C4-2B (cell line): Measurements from ENCODE around the gene CNTN4.

Experiments used
- H3K27ac ChIP-seq: fragments of 450-650 bp; 2 replicates; pipeline ENCODE4 v1.5.1; 2017
- CTCF ChIP-seq: fragments of 450-650 bp; conservative IDR thresholded peaks from 2 replicates; pipeline ENCODE4 v1.5.1; 2017; ENCODE audit warnings: mild to moderate bottlenecking
- ZFX ChIP-seq: fragments of 450-650 bp; IDR thresholded peaks from 2 replicates; pipeline ENCODE4 v1.6.1; 2017

The CNTN4 gene

DNA sequence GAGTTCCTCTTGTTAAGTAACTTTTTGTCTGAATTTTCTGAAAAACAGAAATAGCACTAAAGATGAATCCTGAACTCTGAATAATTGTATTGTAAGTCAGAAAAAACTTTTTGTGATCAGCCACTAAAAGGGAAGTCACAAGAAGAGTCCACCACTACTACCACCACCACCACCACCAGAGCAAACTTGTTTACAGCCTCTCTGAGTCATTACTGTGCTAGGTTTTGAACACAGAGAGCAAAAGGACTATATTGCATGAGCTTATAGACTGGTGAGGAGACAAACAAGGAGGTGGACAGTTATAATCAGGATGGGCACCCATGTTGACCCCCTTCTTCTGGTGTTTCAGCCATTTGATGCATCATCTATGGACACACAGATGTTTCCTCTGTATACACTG, 869.8 kb downstream of the CNTN4 start:
- TF ChIP-seq ZFX = no peak
- TF ChIP-seq CTCF = no peak
- no peak overlapping the region for H3K27ac ChIP-seq

GRCh38 chr3:2976212-2976611, 877.5 kb downstream of the CNTN4 start:
- H3K27ac ChIP-seq = no peak overlapping the region
- no peak for TF ChIP-seq CTCF

DNA sequence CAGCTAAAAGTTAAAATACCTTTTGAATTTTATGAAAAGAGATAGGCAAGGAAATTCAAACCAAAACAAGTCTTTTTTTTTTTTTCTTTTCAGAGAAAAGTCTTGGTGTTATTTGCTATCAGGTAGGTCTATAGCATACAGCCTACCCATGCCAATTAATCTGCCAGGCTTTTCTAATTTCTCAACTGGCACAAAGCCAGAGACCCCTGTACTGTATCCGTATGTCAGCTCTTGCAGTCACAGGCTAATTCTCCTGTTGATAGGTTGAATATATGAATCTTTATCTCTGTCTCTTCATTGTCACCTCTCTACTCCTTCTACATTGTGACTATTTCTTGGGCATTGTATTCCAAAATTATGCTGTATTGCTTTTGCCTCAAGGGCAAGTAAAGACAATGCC, 878.1 kb downstream of the CNTN4 start:
- TF ChIP-seq ZFX = no peak
- TF ChIP-seq CTCF = no peak
- no peak overlapping the region for H3K27ac ChIP-seq

- H3K27ac ChIP-seq = no peak overlapping the region
Observed at GRCh38 chr3:2978977-2979732, 880.5 kb downstream of the CNTN4 start.

DNA sequence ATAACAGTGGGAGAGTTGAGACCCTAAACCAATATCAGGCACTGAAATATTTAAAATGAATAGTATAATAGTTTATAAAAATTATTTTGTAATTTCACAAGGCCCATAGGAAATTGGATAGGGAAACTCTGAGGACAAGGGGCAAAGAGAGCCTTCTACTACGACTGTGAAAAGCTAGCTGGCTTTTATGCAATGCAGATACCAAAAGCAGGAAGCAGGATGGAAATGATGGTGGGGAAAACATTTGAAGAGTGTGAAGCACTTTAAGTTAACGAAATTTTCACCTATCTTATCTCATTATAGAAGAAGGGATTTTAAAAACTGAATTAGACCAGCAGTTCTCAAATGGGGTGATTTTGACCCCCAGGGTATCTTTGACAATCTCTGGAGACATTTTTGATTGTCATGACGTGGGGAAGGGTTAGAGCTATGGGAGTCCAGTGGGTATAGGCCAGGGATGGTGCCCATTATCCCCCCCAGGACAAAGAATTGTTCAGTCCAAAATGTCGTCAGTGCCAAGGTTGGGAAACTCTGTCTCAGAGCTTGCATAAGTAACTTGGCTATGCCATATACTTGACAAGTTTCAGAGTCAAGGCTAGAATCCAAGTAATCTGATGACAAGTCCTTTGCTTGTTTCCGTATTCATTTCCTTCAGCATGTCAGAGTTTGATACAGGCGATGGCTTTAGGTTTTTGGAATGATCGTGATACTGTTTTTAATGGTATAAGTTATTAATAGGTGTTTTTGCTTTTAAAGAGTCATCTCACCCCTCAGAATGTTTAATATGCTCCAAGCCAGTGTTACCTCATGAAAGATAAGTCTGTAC, 885.6 kb downstream of the CNTN4 start:
- TF ChIP-seq CTCF = no peak
- no peak overlapping the region for H3K27ac ChIP-seq

More at GRCh38 chr3:2978977-2979732, 880.5 kb downstream of the CNTN4 start:
- TF ChIP-seq ZFX (no peak), CTCF (no peak)

- TF ChIP-seq CTCF (no peak), ZFX (no peak)
Observed at GRCh38 chr3:2984831-2985220, 886.2 kb downstream of the CNTN4 start.

DNA sequence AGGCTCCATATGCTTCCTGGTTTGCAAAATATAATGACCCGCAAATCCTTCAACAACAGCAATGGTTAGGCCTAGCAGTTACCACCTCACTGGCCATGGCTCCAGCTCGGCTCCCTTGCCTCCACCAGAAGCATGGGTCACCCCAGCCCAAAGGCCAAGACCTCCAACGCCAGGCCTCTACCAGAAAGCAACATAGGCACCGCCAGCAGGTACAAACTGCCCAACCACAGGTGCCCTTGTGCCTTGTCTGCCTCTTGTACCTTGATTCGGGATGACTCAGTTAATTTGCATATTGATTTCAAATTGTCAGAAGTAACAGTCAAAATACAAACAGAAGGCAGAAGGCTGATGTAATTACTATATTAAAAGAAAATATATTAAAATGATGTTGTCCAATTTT, 886.8 kb downstream of the CNTN4 start:
- H3K27ac ChIP-seq = no peak overlapping the region
- no peak for TF ChIP-seq CTCF

More at GRCh38 chr3:2984831-2985220, 886.2 kb downstream of the CNTN4 start:
- H3K27ac ChIP-seq = no peak overlapping the region
